Natural killer cell (primary cell): ENCODE results near the gene SPATA16. TPM values are rescaled to one million over a fixed set of nuclear protein-coding genes. Genes with fewer than 3 reads are reported as not detected.

ENCODE experiments used
- ATAC-seq, 3 donors: fragments of 150-1000 bp in 2 of 3; fragments of 200-7000 bp in 1 of 3; cut with Tn5 transposase; 1 replicate in 1 of 3; 2 replicates in 2 of 3; pipeline ENCODE4 v1.10.0; 2021; ENCODE audit warnings: mild to moderate bottlenecking in 2 of 3, moderate library complexity in 2 of 3
- DNase-seq, 2 donors: peaks; one replicate each; pipeline versions ENCODE4 v3.0.0 to v3.0.0-alpha.2; 2013 to 2021; ENCODE audit warnings: mixed read lengths in 1 of 2
- H3K27ac ChIP-seq: one replicate; pipeline ENCODE4 v1.5.1; 2013; ENCODE audit warnings: mild to moderate bottlenecking, low read length
- H3K27me3 ChIP-seq: one replicate; pipeline ENCODE4 v1.6.1; 2013; ENCODE audit warnings: low read length; ENCODE audit not compliant: control insufficient read depth, insufficient read depth
- H3K36me3 ChIP-seq: one replicate; pipeline ENCODE4 v1.6.1; 2013; ENCODE audit warnings: low read length; ENCODE audit not compliant: control insufficient read depth, insufficient read depth
- H3K4me1 ChIP-seq: one replicate; pipeline ENCODE4 v1.6.1; 2013; ENCODE audit warnings: low read length; ENCODE audit not compliant: control insufficient read depth, insufficient read depth
- H3K4me3 ChIP-seq: one replicate; pipeline ENCODE4 v1.5.1; 2013; ENCODE audit warnings: low read length
- H3K9me3 ChIP-seq: one replicate; pipeline ENCODE4 v1.6.1; 2013; ENCODE audit warnings: low read length; ENCODE audit not compliant: control insufficient read depth, insufficient read depth
- H3K27ac Mint-ChIP-seq, 2 donors: one replicate each; pipeline ENCODE4 v1.8.0; 2022; ENCODE audit warnings: mild to moderate bottlenecking in 2 of 2, mixed read lengths in 2 of 2, moderate library complexity in 1 of 2
- H3K27me3 Mint-ChIP-seq, 2 donors: one replicate each; pipeline ENCODE4 v1.8.0; 2022; ENCODE audit warnings: low read depth in 2 of 2, mixed read lengths in 2 of 2
- H3K36me3 Mint-ChIP-seq: one replicate; pipeline ENCODE4 v1.8.0; 2022; ENCODE audit warnings: mixed read lengths
- H3K4me1 Mint-ChIP-seq, 2 donors: one replicate each; pipeline ENCODE4 v1.8.0; 2022; ENCODE audit warnings: mixed read lengths in 2 of 2
- H3K4me3 Mint-ChIP-seq: one replicate; pipeline ENCODE4 v1.8.0; 2022; ENCODE audit warnings: mild to moderate bottlenecking, moderate library complexity, mixed read lengths
- H3K9me3 Mint-ChIP-seq, 2 donors: one replicate each; pipeline ENCODE4 v1.8.0; 2022; ENCODE audit warnings: mixed read lengths in 2 of 2
- WGBS: methylation state at CpG from one replicate; pipeline ENCODE4 v1.1.7; 2013; ENCODE audit warnings: missing lambda C conversion rate; ENCODE audit not compliant: insufficient coverage; 5-methylcytosine and 5-hydroxymethylcytosine counted together
- intact Hi-C: fragments of 100-400 bp; cut with micrococcal nuclease; formaldehyde crosslinking; loops from one replicate; pipeline ENCODE4 v1.14.2; 2022
- total RNA-seq, 4 donors: library from RNA; stranded (reverse); fragments of 120-200 nt in 1 of 4; gene quantifications; one replicate each; pipeline versions ENCODE4 v1.2.3 to v1.2.4, GENCODE V29; 2013 to 2022
- TF ChIP-seq, protein P1 (sequence below): fragments of 200-600 bp; IDR thresholded peaks from one replicate; pipeline ENCODE4 v1.8.0; 2022; ENCODE audit warnings: antibody characterized with exemption

Gene SPATA16
- total RNA-seq, 3 donors from 2014 or later (not counting 1 experiment from before 2014, with no cell fraction given), result not detected

DNA sequence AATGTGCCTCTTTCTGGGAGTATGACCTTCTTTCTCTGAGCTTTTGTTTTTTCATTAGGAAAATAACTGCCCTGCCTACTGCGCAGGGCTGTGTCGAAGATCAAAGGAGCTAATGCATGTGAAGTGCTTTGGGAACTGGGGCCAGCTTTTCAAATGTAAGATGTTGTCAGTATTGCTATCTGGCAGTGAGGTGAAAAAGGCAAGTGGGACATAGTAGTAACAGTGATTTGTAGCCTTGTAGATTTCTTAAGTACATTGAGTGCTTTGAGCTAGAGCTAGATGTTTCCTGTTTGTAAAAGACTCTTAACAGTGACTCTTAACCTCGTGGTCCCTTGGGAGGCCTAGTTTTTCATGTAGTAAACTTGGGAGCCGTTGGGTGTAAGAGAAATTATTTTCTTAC, 264.0 kb downstream of the SPATA16 start:
- no peak overlapping the region for H3K27ac ChIP-seq

DNA sequence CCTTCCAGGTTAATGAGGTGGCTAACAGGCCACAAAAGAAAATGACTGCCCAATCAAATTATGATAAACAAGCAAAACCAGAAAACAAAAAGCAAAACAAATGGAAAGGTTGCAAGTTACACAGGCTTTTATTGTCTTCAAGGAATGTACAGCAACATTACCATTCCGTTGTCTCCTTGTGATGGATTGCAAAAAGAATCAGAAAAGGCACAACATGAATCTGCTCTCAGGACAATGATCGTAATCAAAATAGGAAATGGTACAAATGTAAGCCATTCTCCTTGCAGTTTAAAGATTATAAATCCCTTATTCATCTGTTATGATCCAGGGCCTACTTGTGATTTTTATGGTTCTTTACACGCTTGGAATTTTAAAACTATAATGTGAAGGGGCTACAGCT, 264.7 kb downstream of the SPATA16 start:
- H3K4me1 Mint-ChIP-seq, result no peaks in the 10 kb centered on the region
- H3K9me3 Mint-ChIP-seq, result peaks cover 2 to 7% of the 10 kb centered on the region in 2 donors
- no peak overlapping the region for H3K27ac ChIP-seq
- intact Hi-C loops, result no loop called here
- ATAC-seq (no peak), DNase-seq (no peak)
- H3K9me3 ChIP-seq, result no peaks in the 10 kb centered on the region
- no peaks in the 10 kb centered on the region for H3K27me3 ChIP-seq
- H3K4me3 Mint-ChIP-seq, result no peak overlapping the region
- 54% methylated on average over 3 of the region's 3 CpGs for WGBS
- no peaks in the 10 kb centered on the region for H3K36me3 Mint-ChIP-seq
- no peaks in the 10 kb centered on the region for H3K4me1 ChIP-seq
- H3K36me3 ChIP-seq, result no peaks in the 10 kb centered on the region
- H3K27ac Mint-ChIP-seq, result no peak overlapping the region
- H3K27me3 Mint-ChIP-seq, result peaks cover 0 to 7% of the 10 kb centered on the region in 2 donors
- TF ChIP-seq, protein P1, sequence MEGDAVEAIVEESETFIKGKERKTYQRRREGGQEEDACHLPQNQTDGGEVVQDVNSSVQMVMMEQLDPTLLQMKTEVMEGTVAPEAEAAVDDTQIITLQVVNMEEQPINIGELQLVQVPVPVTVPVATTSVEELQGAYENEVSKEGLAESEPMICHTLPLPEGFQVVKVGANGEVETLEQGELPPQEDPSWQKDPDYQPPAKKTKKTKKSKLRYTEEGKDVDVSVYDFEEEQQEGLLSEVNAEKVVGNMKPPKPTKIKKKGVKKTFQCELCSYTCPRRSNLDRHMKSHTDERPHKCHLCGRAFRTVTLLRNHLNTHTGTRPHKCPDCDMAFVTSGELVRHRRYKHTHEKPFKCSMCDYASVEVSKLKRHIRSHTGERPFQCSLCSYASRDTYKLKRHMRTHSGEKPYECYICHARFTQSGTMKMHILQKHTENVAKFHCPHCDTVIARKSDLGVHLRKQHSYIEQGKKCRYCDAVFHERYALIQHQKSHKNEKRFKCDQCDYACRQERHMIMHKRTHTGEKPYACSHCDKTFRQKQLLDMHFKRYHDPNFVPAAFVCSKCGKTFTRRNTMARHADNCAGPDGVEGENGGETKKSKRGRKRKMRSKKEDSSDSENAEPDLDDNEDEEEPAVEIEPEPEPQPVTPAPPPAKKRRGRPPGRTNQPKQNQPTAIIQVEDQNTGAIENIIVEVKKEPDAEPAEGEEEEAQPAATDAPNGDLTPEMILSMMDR, result no peak
- H3K4me3 ChIP-seq, result no peak overlapping the region

More for the DNA sequence above, 264.0 kb downstream of the SPATA16 start:
- DNase-seq (no peak), ATAC-seq (no peak)
- TF ChIP-seq, protein P1, result no peak
- no peaks in the 10 kb centered on the region for H3K4me1 ChIP-seq
- no peaks in the 10 kb centered on the region for H3K9me3 ChIP-seq
- intact Hi-C loops, result no loop called here
- Mint-ChIP-seq H3K36me3 (no peaks in the 10 kb centered on the region), H3K27me3 (peaks cover 0 to 5% of the 10 kb centered on the region in 2 donors), H3K27ac (no peak overlapping the region), H3K9me3 (peaks cover 2 to 7% of the 10 kb centered on the region in 2 donors), H3K4me1 (no peaks in the 10 kb centered on the region), H3K4me3 (no peak overlapping the region)
- WGBS, result 46% methylated on average over 4 of the region's 4 CpGs
- no peaks in the 10 kb centered on the region for H3K27me3 ChIP-seq
- H3K4me3 ChIP-seq, result no peak overlapping the region
- H3K36me3 ChIP-seq, result no peaks in the 10 kb centered on the region

DNA sequence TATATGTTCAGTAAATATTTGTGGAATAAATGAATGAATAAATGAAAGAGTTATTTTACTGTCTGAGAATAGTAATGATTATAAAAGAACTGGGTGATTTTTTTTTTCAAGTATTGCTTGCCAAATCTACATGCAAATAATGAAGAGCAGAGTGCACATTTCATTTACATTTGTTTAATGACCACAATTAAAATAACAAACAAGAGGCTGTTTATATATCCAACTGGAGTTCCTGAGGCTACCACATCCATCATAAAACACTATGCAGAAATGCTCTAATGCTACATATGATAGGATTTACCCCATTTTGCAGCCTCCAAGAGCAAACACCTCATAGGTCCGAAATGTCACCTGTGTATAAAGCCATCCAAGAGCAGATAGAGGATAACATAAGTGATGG, 266.0 kb downstream of the SPATA16 start:
- Mint-ChIP-seq H3K4me3 (no peak overlapping the region), H3K9me3 (peaks cover 2 to 7% of the 10 kb centered on the region in 2 donors), H3K4me1 (no peaks in the 10 kb centered on the region), H3K27me3 (peaks cover 0 to 9% of the 10 kb centered on the region in 2 donors), H3K27ac (no peak overlapping the region), H3K36me3 (no peaks in the 10 kb centered on the region)
- no peaks in the 10 kb centered on the region for H3K9me3 ChIP-seq
- intact Hi-C loops, result no loop called here
- no peaks in the 10 kb centered on the region for H3K4me1 ChIP-seq
- WGBS, result 86% methylated on average over 1 of the region's 1 CpG
- ATAC-seq (no peak), DNase-seq (no peak)
- H3K27ac ChIP-seq, result no peak overlapping the region
- H3K36me3 ChIP-seq, result no peaks in the 10 kb centered on the region
- TF ChIP-seq, protein P1, result no peak
- no peaks in the 10 kb centered on the region for H3K27me3 ChIP-seq
- no peak overlapping the region for H3K4me3 ChIP-seq

DNA sequence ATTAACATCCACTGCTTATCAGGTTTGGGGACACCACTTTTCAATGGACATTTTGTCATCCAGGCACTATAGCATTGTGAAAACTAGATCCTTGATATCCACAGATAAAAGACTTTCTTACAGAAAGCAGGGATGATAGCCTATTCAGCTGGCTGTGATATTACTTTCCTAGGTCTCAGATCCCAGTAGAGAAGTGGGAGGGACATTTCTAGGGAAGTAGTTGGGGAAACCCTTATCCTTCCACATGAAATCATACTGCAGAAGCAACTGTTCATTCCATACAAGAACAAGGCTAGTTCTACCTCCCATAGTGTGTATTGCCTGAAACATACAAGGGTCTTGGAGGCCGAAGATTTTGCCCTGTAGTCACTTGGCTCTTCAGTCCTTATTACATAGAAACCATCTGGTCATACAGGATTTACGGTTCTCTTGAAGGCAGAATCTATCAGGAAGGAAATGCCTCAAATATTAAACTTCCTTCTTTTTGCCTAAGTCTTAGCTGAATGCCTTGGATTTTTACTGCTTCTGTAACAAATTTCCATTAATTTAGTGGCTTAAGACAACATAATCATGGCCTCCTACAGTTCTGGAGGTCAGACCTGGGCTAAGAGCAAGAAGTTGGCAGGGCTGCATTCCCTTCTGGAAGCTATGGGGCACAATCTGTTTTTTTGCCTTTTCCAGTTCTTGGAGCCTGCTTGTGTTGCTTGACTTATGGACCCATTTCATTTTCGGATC, 271.1 kb downstream of the SPATA16 start:
- no peaks in the 10 kb centered on the region for H3K27me3 ChIP-seq
- 51% methylated on average over 3 of the region's 3 CpGs for WGBS
- Mint-ChIP-seq H3K27ac (no peak overlapping the region), H3K4me1 (no peaks in the 10 kb centered on the region), H3K36me3 (no peaks in the 10 kb centered on the region), H3K27me3 (peaks cover 0 to 4% of the 10 kb centered on the region in 2 donors), H3K4me3 (no peak overlapping the region), H3K9me3 (no peaks in the 10 kb centered on the region)
- DNase-seq, result no peak
- no peak overlapping the region for H3K4me3 ChIP-seq
- H3K27ac ChIP-seq, result no peak overlapping the region
- no peaks in the 10 kb centered on the region for H3K9me3 ChIP-seq
- no peaks in the 10 kb centered on the region for H3K4me1 ChIP-seq
- intact Hi-C loops, result no loop called here
- ATAC-seq, result no peak
- no peaks in the 10 kb centered on the region for H3K36me3 ChIP-seq
- TF ChIP-seq, protein P1, result no peak
